NAMALWA (cell line): ENCODE measurements around the gene RDX.

Source experiments
- DNase-seq: peaks from one replicate; pipeline ENCODE4 v3.0.0-alpha.2; 2015; ENCODE audit warnings: low spot score

Gene RDX

DNA sequence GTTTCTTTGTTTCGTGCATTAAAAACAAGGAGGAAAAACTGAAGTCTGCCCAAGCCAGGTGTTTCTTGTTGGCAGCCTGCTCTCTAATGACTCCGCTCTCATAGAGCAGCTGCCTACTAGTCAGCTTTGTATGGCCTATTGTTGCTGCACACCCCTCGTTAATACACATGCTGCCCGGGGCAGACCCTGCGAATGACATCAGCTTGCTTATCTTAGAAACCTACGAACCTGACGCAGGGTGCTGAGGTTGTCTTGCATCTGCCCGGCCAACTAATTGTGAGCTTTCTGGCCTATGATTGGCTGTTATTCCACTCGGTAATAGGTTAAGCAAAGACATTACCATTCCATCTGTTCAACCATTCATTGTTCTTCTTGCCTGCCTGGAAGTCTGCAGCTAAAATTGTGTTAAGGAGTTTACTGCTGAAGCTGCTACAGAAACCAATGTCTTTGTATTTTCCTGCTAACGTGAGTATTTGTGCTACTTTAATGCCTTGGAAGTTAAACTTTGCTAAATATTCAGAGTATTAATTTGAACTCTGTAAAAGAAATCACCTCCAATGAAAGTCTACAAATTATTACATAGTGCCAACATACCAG lies 165.7 kb downstream of the RDX start:
- no peak for DNase-seq

DNA sequence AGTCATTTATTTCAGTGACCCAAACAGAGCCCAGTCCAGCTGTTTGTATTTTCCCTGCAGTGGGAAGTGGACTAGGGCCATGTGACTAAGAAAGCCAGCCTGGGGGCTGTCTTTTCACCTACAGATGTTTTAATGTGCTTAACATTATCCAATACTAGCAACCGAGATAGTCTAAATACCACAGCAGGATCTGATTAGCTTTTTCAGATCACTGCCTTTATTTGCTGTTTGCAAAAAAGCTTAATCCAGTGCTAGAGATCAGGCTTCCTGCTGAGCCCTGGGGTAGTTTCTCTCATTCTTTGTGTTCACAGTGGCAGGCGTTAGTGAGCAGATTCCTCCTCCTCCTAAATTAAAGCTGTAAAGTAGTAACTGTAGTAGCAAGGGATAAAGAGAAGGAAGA lies 168.3 kb downstream of the RDX start:
- DNase-seq = no peak

DNA sequence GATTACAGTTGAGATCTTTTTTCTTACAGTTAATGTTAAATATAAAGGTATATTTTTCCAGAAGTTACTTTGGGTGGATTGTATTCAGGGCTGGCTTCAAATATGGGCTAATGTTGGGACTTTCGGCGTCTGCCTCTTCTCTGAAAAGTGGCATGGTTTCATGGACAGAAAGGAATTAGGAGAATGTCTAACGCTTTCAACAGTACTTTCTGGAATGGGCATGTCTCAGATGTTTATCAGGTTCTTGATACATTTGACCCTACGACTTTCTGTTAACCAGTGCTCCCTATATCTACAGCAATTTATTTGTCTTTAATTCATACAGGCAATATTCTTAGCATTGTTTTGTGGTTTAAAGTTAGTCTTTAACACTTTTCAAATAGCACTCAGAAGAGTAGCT lies 169.5 kb downstream of the RDX start:
- DNase-seq = no peak

DNA sequence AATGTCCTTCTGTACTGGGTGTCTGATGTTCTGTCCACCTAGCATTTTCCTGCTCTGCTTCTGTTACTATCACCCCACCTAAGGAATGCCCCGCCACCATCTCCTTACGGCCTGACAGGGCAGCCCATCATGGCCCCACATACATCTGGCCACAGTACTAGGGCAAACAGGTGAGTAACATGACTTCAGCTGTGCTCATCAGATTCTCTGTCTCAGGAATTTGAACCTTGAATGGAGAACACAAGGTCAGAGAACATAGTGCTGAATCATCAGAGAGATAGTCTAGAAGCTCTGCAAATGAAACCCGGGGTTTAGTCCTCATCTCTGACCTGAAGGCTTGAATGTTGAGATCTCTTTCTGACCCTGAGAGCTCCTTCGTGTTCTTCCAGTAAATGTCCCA lies 170.8 kb downstream of the RDX start:
- DNase-seq = no peak
